GM18517 (cell line): Measurements from ENCODE around the gene OAF.

Experiments used
- ATAC-seq: cut with Tn5 transposase; IDR thresholded peaks from one replicate; pipeline ENCODE4 v1.9.1; 2021; ENCODE audit warnings: mild to moderate bottlenecking, moderate library complexity; ENCODE audit not compliant: unreplicated experiment

Gene OAF

DNA sequence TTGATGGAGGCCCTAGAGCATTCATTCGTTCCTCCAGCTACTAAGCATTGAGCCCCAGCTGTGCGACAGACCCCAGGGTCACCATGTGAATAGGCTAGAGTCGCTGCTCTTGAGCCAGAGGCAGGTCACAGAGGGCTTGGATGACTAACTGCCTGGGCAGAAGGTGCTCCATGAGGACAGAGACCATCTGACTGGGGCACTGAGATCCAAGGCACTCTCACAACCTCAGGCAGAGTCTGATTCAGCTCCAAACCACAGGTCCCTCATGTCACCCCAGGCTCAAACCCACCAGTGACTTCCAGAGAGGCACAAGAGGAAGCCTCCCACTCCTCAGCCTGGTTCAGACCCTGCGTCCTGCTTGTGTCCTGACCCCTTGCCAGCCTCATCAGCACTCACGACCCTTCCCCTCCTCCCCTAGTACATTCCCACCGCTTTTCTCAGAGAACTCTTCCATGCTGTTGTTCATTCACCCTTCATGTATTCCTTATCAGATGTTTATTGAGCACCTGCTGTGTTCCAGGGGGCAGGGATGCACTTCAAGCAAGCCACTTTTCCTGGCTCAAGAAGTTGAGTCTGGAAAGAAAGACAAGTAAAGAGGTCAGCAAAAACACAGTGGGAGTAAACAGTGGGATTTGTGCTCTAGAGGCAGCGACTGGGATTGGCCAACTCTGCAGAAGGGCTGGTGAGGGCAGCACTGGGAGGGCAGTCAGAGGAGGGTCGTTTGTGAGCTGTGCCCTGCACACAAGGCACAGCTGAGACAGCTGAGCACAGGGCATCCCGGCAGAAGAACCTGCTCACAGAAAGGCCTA, 9.3 kb downstream of the OAF start:
- no peak for ATAC-seq

DNA sequence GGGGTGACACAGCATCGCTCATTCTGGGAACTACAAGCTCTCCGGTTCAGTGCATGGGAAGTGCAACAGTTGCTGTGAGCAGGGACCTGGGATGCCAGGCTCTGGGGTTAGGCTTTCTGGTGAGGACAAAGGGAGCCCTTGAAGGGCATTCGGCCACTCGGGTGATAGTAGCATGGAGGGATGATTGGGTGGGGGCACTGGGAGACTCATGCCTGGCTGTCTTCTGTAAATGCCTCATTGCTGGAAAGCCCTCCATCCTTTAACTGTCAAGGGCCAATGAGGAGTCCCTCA, 9.9 kb downstream of the OAF start:
- no peak for ATAC-seq

DNA sequence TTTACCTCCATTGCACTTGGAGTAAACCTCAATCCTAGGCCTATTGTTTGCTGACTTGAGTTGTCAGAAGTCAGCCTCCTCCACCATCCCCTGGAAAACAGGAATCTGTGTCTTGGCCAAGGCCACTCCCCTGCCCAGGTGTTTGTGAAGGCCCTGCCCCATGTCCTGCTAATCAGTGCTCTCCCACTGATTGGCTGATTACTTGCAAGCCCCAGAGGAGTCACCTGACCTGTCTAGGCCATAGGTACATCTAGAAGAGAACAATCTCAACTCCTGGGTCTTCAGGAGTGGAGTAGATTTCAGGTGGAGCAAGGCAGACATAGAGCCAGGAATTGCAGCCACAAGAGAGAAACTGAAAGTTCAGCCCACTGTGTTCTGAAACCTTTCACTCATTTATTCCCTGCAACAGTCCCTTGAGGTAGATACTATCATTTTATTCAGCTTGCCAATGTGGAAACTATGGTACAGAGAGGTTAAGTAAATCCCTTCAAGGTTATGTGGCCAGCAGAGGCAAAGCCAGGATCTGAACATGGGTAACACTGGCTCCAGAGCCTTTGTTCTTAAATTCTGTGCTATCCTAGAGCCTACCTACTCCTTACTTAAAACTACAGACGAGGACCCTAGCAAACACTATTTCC, 10.4 kb downstream of the OAF start:
- no peak for ATAC-seq

DNA sequence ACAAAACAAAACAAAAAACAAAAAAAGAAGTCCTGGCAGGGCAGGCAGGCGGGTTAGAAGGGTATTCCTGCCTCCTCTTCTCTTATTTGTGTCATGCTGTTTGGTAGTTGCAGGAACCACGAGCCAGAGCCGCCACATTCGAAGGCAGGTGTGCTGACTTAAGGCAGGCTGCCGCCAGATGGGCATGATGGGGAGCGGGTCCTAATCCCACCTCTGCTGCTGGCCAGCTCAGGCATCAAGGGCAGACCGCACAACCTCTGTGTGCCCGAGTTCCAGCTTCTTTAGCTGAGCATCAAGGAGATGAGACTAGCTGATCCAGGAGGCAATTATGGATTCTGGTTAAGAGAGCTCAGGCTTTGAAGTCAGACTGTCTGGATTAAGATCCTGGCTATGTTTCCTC, 12.1 kb downstream of the OAF start:
- ATAC-seq = no peak

DNA sequence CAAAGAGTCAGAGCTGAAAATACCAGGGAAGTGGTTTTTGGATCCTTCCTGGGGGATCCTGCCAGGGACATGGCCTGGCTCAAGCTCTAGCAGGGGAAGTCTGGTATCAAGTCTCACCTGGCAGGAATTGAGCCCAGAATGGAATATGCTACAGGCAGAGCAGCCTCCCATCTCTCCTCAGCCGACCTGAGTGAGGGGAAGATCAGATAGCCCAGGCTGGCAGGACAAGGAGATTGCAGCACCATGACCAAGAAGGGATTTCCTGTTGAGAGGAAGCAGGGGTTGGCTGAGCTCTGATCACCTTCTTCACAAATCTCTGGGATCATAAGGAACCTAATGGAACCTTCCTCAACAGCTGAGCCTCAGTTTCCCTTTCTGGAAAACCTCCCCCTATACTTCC, 13.0 kb downstream of the OAF start:
- no peak for ATAC-seq

DNA sequence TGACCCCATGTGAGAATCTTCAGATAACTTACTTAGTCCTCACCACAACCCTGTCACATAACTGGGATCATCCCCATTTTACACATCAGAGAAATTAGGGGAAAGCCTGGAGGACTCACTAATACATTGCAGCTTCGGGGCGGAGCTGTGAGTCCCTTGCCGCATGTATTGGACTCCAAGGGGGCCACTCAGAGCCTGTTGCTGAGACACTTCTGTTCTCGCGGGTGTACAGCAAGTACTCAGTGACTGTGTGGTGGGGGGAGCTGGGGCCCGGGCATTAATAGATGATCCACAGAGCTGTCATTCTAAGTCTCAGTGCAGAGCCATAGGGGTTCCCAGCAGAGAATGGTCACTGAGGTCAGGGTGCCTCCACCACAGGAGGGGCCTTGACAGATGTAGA, 13.5 kb downstream of the OAF start:
- no peak for ATAC-seq

DNA sequence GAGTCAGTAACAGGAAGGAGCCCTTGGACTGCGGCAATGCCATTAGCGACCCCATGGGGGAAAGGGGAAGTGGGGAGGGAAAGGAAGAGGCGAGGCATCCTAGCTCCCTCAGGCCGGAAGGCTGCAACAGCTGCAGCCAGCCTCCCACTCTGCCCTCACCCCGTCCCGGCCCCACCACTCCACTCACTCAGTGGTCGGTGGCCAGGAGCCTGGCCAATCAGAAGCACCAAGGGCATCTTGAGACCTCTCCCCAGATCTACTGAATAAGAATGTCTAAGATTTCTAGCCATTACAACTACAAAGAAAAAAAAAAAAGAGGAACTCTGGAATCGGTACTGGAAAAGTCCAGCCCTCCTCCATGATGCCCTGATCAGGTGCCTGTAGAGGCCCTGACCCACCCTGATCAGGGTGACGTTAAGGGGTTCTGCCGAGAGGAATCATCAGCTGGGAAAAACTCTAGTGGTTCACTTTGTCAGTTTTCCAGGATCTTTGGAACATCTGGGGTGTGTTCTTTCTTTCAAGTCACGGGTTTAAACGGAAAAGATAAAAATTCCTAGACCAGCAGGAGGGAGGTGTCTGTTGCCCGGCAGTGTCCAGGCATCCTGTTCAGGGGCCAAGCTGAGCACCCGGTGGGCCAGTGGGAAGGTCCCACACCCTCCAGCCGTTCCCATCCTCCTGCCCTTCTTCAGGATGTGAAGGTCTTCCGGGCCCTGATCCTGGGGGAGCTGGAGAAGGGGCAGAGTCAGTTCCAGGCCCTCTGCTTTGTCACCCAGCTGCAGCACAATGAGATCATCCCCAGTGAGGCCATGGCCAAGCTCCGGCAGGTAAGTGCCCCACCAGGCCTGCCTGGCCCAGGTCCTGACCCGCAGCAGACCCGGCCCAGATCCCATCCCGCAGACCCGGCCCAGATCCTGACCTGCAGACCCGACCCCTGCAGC, 14.4 kb downstream of the OAF start:
- ATAC-seq = no peak

DNA sequence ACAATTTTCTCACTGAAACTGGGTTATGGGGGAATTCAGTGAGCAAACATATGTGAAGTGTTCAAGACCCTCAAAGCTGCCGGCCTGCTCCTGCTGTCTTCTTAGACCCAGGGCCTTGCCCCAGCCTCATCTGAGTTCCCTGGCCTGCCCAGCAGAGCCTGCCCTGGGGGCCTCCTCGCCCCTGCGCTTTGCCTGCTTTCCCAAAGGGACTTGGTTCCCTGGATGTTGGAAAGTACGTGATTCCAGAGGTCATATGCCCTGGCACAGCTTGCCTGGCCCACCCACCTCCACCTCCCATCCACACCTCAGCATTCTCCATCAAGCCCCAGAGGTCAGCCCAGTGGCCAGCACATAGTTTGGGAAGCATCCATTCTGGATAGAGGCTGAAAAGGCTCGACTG, 15.4 kb downstream of the OAF start:
- no peak for ATAC-seq

DNA sequence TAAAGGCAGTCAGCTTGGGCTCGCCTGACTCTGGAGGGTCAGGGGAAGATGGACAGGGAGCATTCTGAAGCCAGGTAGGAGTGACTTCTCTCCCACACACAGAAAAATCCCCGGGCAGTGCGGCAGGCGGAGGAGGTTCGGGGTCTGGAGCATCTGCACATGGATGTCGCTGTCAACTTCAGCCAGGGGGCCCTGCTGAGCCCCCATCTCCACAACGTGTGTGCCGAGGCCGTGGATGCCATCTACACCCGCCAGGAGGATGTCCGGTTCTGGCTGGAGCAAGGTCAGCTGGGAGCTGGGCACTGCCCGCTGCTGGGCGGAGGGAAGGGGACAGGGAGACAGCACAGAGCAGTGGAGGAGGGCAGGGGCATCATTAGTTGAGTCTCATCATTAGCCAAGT, 15.9 kb downstream of the OAF start:
- ATAC-seq = no peak

DNA sequence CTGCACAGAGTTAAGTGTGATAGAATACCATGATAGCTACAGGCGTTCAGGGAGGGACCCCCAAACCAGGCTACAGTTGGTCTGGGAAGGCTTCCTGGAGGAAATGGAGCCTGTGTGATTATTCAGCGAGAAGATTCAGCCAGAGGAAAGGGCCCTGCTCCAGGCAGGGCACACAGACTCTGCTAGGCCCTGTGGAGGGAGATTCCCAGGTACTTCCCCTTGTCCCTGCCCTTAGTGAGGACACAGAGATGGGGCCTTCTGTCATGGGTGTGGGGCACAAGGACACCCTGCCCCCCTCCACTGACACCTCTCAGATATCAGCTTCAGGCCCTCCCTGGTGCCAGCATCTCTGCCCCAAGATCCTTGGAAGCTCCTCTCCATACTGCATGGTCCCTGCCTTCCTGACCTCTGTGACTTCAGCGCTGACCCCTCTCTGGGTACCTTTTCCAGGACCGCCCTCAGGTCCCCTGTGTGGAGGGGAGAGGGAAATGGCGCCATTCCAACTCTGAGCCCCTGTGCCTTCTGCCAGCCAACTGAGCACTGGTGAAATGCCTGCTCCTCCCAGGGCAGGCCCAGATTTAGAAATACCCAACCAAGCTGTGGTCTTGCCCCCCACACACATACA, 16.5 kb downstream of the OAF start:
- ATAC-seq = no peak

DNA sequence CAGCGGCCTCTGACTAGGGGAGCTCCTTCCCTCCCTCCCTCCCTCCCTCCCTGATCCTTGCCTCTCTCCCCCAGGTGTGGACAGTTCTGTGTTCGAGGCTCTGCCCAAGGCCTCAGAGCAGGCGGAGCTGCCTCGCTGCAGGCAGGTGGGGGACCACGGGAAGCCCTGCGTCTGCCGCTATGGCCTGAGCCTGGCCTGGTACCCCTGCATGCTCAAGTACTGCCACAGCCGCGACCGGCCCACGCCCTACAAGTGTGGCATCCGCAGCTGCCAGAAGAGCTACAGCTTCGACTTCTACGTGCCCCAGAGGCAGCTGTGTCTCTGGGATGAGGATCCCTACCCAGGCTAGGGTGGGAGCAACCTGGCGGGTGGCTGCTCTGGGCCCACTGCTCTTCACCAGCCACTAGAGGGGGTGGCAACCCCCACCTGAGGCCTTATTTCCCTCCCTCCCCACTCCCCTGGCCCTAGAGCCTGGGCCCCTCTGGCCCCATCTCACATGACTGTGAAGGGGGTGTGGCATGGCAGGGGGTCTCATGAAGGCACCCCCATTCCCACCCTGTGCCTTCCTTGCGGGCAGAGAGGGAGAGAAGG, 18.1 kb downstream of the OAF start:
- ATAC-seq = no peak

DNA sequence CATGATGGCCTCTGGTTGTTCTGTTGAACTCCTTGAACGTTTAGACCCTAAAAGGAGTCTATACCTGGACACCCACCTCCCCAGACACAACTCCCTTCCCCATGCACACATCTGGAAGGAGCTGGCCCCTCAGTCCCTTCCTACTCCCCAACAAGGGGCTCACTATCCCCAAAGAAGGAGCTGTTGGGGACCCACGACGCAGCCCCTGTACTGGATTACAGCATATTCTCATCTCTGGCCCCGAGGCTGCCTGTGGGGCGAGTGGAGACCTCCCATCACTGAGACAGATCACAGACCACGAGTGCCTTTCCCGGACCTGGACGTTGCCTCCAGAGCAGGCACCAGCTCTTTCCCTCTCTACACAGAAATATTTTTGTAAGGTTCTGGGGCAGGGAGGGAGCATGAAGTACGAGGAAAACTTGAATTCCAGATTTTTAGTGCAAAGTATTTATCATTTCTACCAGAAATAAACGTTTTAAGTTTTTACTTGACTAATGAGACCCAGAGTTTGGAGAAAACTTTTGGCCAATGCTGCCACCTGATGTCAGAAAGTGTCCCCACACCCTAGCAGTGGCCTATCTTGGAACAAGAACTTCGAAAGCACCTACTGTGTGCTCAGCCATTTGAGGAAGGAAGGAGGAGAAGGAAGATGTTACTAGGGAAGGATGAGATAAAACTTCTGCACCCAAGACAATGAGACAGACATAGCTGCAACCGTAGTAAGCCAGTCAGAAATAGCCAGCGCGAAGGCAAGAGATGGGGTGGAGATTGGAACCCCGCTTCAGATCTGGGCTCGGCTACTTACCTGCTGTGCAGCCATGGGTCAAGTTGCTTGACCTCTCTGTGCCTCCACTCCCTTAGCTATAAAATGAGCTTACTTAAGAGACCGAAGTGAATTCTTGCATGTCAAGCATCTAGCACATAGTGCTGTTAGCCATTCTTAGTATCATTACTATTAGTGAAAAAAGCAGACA, 18.9 kb downstream of the OAF start:
- ATAC-seq = no peak

DNA sequence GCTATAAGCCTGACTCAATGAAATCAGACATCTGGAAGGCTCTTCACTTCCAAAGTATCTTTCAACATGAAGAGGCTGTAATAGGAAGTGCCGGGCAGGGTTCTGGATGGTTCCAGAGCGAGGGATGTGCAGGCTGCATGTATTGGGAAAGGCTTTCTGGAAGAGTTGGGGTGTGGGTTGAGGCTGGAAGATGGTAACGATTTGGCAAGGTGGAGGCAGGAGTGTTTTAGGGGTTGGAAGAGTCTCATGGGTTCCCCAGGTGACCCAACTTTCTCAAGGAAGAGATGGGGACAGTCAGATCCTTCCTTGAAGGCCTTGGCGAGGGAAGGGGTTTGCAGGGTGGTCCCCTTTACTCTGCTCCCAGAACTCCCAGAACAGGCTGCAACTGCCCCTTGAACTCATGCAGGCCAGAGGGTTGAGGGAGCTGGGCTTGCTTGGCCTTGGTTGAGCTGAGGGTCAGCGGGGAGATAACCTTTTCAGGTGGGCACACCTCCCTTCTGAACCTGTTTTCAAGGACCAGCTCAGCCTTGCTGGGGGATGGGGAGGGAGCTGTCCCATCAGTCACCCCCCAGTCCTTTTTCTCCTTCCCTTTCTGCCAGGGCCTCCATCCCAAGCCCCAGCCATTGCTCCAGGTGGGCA, 19.7 kb downstream of the OAF start:
- no peak for ATAC-seq

DNA sequence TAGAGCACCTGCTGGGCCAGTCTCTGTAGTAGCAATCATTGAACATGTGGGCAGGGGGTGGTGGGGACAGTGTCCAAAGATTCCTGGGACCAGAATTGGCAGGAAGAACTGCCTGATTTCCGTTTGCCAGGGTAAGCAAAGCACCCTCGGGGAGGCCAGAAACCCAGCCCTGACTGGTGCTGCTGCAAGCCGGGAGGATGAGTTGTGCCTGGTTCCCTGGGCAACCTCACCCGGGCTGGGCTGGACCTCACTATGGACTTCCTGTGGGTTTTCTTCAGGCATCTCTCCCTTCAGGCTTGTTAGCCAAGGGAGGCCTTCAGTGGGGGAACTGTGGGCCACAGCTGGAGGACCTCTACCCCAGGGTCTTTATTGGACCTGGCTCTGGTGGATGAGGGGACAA, 21.1 kb downstream of the OAF start:
- ATAC-seq = no peak

DNA sequence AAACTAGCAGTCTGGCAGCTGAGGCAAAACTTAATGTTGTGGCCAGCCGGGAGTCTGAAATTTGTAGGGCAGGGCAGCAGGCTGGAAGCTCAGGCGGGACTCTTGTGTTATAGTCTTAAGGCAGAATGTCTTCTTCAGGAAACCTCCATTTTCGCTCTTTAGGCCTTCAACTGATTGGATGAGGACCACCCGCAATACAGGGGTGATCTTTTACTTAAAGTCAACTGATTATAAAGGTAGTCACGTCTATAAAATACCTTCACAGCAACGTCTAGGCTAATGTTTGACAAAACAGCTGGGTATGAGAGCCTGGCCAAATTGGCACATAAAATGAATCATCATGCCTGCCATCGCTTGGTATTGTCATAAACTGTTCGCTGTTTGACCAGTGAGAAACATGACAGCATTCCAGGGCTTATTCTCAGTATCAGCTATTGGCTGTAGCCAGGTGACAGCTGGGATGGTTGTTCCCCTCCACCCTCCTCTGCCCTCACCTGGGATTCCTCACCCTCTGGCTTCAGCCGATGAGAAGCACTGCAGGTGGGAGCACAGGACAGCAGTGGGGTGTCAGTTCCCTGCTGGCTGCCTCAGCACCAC, 22.5 kb downstream of the OAF start:
- ATAC-seq = no peak

DNA sequence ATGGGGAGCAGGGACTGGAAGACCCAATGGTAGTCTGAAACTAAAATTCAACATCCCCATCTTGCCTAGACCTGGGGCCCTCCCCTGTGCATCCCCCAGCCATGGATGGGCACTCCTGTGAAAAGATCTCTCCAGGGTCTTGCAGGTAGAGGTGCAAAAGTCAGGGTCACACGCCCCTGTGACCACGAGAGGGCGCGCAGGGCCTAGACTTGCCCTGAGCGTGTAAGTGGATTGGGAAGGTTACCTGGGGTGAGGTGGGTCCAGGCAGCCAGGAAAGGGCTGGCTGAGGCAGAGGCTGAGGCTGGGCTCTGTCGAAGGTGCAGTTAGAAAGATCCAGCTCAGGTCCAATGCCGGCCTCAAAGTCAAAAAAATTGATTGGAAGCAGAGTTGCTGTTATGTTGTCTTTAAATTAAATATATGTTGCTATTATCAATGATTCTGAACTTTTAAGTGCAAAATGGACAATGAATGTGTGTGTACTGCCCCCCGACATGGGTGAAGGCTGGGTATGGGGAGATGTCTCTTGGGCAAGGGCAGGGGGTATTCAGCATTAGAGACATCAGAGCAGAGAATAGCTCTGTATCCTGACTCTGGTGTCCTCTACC, 24.3 kb downstream of the OAF start:
- no peak for ATAC-seq

DNA sequence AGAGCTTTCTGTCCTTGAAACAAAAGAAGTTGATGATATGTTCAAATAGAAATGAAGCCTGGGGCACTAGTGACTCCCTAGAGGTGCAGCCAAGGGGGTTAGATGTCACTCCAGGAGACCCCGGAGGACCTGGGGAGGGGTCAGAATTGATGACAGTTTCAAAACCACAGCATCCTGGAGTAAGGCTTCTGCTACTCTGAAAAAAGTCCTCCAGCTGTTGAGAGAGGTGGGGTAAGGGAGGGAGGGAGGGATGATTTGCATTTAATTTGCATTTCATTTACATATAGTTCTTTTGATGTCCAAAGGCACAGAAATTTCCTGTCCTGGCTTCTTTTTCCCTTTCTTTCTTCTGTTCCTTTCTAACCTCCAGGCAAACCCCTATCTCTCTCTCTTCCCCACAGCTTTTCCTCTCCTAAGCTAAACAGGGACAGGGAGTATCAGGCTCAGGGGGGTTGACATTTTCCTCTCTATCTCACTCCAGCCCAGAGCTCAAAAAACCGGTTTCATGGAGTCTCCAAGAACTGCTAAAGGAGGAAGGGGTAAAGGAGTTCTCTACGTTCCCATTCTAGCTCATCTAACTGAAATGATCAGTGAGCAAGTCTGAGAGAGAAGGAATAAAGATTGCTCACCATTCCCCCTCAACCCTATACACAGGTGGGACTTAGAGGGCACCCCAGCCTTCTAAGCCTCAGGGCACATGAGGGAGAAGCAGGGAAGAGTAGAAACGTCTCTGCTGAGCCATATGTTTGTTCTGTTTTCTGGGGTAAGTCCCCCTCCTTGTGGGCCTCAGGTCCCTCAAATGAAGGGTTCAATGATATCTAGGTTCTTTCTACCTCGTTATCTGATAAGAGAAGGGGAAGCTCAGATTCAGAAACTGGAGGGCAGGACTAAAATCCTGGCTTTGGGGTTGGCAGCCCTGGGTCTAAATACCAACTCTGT, 25.6 kb downstream of the OAF start:
- ATAC-seq = no peak
